B cell (primary cell): Measurements from ENCODE around the gene NELL1.

ENCODE experiments used
- EZH2 ChIP-seq: IDR thresholded peaks from 2 replicates; pipeline ENCODE4 v1.6.1; 2012; ENCODE audit warnings: borderline replicate concordance, low read depth, mild to moderate bottlenecking, moderate library complexity, low read length; ENCODE audit not compliant: insufficient read depth, poor library complexity, severe bottlenecking
- TF ChIP-seq, protein P1 (sequence below): fragments of 200-600 bp; IDR thresholded peaks from one replicate; pipeline ENCODE4 v1.8.0; 2022; ENCODE audit warnings: antibody characterized with exemption, mild to moderate bottlenecking

GRCh38 chr11:21421711-21422329 lies 752.4 kb downstream of the NELL1 start:
- TF ChIP-seq, protein P1, sequence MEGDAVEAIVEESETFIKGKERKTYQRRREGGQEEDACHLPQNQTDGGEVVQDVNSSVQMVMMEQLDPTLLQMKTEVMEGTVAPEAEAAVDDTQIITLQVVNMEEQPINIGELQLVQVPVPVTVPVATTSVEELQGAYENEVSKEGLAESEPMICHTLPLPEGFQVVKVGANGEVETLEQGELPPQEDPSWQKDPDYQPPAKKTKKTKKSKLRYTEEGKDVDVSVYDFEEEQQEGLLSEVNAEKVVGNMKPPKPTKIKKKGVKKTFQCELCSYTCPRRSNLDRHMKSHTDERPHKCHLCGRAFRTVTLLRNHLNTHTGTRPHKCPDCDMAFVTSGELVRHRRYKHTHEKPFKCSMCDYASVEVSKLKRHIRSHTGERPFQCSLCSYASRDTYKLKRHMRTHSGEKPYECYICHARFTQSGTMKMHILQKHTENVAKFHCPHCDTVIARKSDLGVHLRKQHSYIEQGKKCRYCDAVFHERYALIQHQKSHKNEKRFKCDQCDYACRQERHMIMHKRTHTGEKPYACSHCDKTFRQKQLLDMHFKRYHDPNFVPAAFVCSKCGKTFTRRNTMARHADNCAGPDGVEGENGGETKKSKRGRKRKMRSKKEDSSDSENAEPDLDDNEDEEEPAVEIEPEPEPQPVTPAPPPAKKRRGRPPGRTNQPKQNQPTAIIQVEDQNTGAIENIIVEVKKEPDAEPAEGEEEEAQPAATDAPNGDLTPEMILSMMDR, result no peak
- TF ChIP-seq EZH2, result no peak
